Transverse colon (tissue), 4 donors: ENCODE data around the gene IRAG1. TPM values are rescaled to one million over a fixed set of nuclear protein-coding genes. Genes with fewer than 3 reads are reported as not detected.
A peak's percentile ranks its signal among the peaks of the same experiment; 100 is the strongest.

Experiments
- DNase-seq: peaks from one replicate; pipeline ENCODE4 v3.0.0-alpha.2; 2019
- H3K27ac ChIP-seq, 4 donors: fragments of 200-600 bp; sonication (generic); 2 replicates each; pipeline ENCODE4 v1.5.1; 2016 to 2018; ENCODE audit warnings: inconsistent platforms in 4 of 4
- H3K27me3 ChIP-seq: fragments of 200-600 bp; sonication (generic); 2 replicates; pipeline ENCODE4 v1.5.1; 2017; ENCODE audit warnings: inconsistent platforms
- H3K36me3 ChIP-seq, 4 donors: fragments of 200-600 bp; sonication (generic); 2 replicates each; pipeline ENCODE4 v1.5.1; 2017 to 2019; ENCODE audit warnings: inconsistent platforms in 4 of 4
- H3K4me1 ChIP-seq, 4 donors: fragments of 200-600 bp; sonication (generic); 2 replicates each; pipeline ENCODE4 v1.5.1; 2017 to 2020; ENCODE audit warnings: inconsistent platforms in 4 of 4
- H3K4me3 ChIP-seq, 4 donors: fragments of 200-600 bp; sonication (generic); 1 replicate in 1 of 4; 2 replicates in 3 of 4; pipeline versions ENCODE4 v1.5.1 to v1.6.1; 2017 to 2019; ENCODE audit warnings: inconsistent platforms in 4 of 4
- H3K9me3 ChIP-seq, 2 donors: fragments of 200-600 bp; sonication (generic); 2 replicates each; pipeline ENCODE4 v1.5.1; 2017 to 2019; ENCODE audit warnings: inconsistent platforms in 2 of 2
- CTCF ChIP-seq, 5 experiments: fragments of 200-600 bp in 3 of 5; fragments of 450-650 bp in 2 of 5; sonication (generic) in 3 of 5; IDR thresholded peaks; 1 replicate in 2 of 5; 2 replicates in 3 of 5; pipeline ENCODE4 v1.5.1; 2016 to 2017; ENCODE audit warnings: antibody characterized with exemption in 5 of 5, inconsistent platforms in 3 of 5, mild to moderate bottlenecking in 2 of 5, moderate library complexity in 1 of 5
- EP300 ChIP-seq: sonication (generic); formaldehyde crosslinking; IDR thresholded peaks from one replicate; pipeline ENCODE4 v1.6.1; 2017; ENCODE audit warnings: antibody characterized with exemption, low read depth
- POLR2A ChIP-seq: fragments of 450-650 bp; IDR thresholded peaks from one replicate; pipeline ENCODE4 v1.6.1; 2016; ENCODE audit warnings: antibody characterized with exemption, mild to moderate bottlenecking, moderate library complexity
- POLR2AphosphoS5 ChIP-seq, 3 donors: sonication (generic); formaldehyde crosslinking; IDR thresholded peaks; one replicate each; pipeline ENCODE4 v1.6.1; 2016; ENCODE audit warnings: antibody characterized with exemption in 3 of 3
- WGBS, 2 donors: methylation state at CpG; one replicate each; pipeline ENCODE4 v1.1.5; 2018; ENCODE audit warnings: low coverage in 1 of 2; 5-methylcytosine and 5-hydroxymethylcytosine counted together
- in situ Hi-C, 4 donors: fragments of 200-750 bp; cut with MboI; loops; one replicate each; pipeline versions ENCODE4 v1.15.0 to v1.15.1; 2017; ENCODE audit warnings: low sequenced_read_pairs in 3 of 4, low pct_ligation_motif_present in 1 of 4, low pct_unique_long_range_greater_than_20kb in 1 of 4
- intact Hi-C: fragments of 100-400 bp; cut with DNase I; formaldehyde crosslinking; loops from one replicate; pipeline ENCODE4 v1.15.1; 2023; ENCODE audit warnings: low total_unique reads
- total RNA-seq, 4 donors: library from RNA; depleted of rRNA; stranded (reverse); fragments of >200 nt; gene quantifications; one replicate each; pipeline ENCODE4 v1.1.0, GENCODE V29; 2016

IRAG1 gene
- total RNA-seq, 4 donors from 2014 or later, result 19.4 to 48.8 (median 24.9) TPM

GRCh38 chr11:10674911-10675440 lies 18.6 kb downstream of the IRAG1 start:
- DNase-seq, result no peak
- no peak overlapping the region for H3K4me3 ChIP-seq
- TF ChIP-seq POLR2AphosphoS5 (IDR thresholded peaks at IDR 0.05) (no peak), EP300 (no peak), CTCF (IDR thresholded peaks at IDR 0.05) (no peak), POLR2A (no peak)
- 25% methylated on average over 10 of the region's 10 CpGs; no CpG with 5 or more reads in 1 of the 2 donors for WGBS, 2 donors
- intact Hi-C loops, result no loop called here
- no peaks in the 10 kb centered on the region for H3K36me3 ChIP-seq
- H3K9me3 ChIP-seq, result no peaks in the 10 kb centered on the region
- in situ Hi-C loops, result no loop called here
- H3K27me3 ChIP-seq, result no peaks in the 10 kb centered on the region
- H3K4me1 ChIP-seq, result peaks cover 13 to 39% (median 22%) of the 10 kb centered on the region in 4 donors
- H3K27ac ChIP-seq, result peak overlapping the region; percentile 71 to 81 (median 76)

GRCh38 chr11:10674440-10674855 lies 19.1 kb downstream of the IRAG1 start:
- 27 to 46% methylated on average over 2 to 6 of the region's 6 CpGs for WGBS, 2 donors
- Histone ChIP-seq H3K4me3 (no peak overlapping the region), H3K36me3 (no peaks in the 10 kb centered on the region), H3K9me3 (no peaks in the 10 kb centered on the region), H3K27me3 (no peaks in the 10 kb centered on the region), H3K4me1 (peaks cover 13 to 44% (median 28%) of the 10 kb centered on the region in 4 donors), H3K27ac (peak overlapping the region; percentile 71 to 81 (median 76))
- TF ChIP-seq POLR2AphosphoS5 (IDR thresholded peaks at IDR 0.05), result no peak
- TF ChIP-seq POLR2A, result no peak
- no peak for TF ChIP-seq EP300
- no peak for TF ChIP-seq CTCF (IDR thresholded peaks at IDR 0.05)
- no peak for DNase-seq
- intact Hi-C loops (no loop called here), in situ Hi-C loops (no loop called here)

GRCh38 chr11:10673501-10674062 lies 20.0 kb downstream of the IRAG1 start:
- WGBS, 2 donors, result 33 to 44% methylated on average over 6 of the region's 6 CpGs
- H3K9me3 ChIP-seq, result no peaks in the 10 kb centered on the region
- peak overlapping the region; percentile 71 to 81 (median 76) for H3K27ac ChIP-seq
- no peaks in the 10 kb centered on the region for H3K27me3 ChIP-seq
- H3K36me3 ChIP-seq, result no peaks in the 10 kb centered on the region
- peaks cover 13 to 53% (median 33%) of the 10 kb centered on the region in 4 donors for H3K4me1 ChIP-seq
- DNase-seq, result no peak
- TF ChIP-seq POLR2A (no peak), EP300 (no peak), POLR2AphosphoS5 (IDR thresholded peaks at IDR 0.05) (no peak), CTCF (IDR thresholded peaks at IDR 0.05) (no peak)
- intact Hi-C loops (no loop called here), in situ Hi-C loops (no loop called here)
- H3K4me3 ChIP-seq, result no peak overlapping the region

GRCh38 chr11:10670099-10670498 lies 23.5 kb downstream of the IRAG1 start:
- H3K9me3 ChIP-seq, result no peaks in the 10 kb centered on the region
- peak overlapping the region; percentile 1 to 80 (median 61) for H3K27ac ChIP-seq
- TF ChIP-seq CTCF (IDR thresholded peaks at IDR 0.05), result no peak
- TF ChIP-seq POLR2AphosphoS5 (IDR thresholded peaks at IDR 0.05), result no peak
- no peak for TF ChIP-seq EP300
- no peak for TF ChIP-seq POLR2A
- no peaks in the 10 kb centered on the region for H3K36me3 ChIP-seq
- in situ Hi-C loops (no loop called here), intact Hi-C loops (no loop called here)
- no peak overlapping the region for H3K4me3 ChIP-seq
- no peaks in the 10 kb centered on the region for H3K27me3 ChIP-seq
- WGBS, 2 donors, result 38 to 45% methylated on average over 3 to 4 of the region's 4 CpGs
- H3K4me1 ChIP-seq, result peaks cover 19 to 66% (median 35%) of the 10 kb centered on the region in 4 donors
- DNase-seq, result no peak
